Activated T-helper 9 cell treated with anti-CD3 and anti-CD28 coated beads, Interleukin-2, amount 50 U/mL, for 16 hours (primary cell): ENCODE data around the gene PRKCA.
A peak's percentile ranks its signal among the peaks of the same experiment; 100 is the strongest.

Experiments
- DNase-seq: peaks from one replicate; pipeline ENCODE4 v3.0.0-alpha.2; 2020; ENCODE audit warnings: low read depth

Gene PRKCA

DNA sequence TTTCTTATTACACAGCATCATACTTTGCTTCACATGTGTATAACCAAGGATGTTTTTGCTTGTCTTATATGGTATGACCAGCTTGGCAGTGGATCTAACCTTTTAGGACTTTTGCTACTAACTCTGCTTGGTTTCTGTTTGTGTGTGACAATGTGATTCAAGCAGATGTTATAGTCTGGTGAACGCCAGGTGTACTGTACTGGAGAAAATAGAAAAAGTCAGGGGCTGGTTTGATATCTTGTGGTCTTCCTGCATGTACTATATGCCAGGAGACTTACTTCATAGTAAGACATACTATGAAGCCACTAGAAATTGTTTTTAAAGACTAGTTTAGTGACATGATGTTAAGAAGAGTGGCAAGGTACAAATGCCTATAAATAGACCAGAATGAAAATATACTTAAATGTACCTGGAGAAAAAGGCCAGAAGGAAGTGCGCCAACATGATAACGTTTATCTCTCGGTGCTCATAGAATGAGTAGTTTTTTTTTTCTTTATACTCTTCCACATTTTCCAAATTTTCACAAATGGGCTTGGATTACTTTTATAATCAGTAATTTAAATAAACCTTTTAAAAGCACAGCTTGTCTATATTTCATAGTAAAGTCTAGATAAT is 112.3 kb downstream of the PRKCA start:
- DNase-seq, result no peak

DNA sequence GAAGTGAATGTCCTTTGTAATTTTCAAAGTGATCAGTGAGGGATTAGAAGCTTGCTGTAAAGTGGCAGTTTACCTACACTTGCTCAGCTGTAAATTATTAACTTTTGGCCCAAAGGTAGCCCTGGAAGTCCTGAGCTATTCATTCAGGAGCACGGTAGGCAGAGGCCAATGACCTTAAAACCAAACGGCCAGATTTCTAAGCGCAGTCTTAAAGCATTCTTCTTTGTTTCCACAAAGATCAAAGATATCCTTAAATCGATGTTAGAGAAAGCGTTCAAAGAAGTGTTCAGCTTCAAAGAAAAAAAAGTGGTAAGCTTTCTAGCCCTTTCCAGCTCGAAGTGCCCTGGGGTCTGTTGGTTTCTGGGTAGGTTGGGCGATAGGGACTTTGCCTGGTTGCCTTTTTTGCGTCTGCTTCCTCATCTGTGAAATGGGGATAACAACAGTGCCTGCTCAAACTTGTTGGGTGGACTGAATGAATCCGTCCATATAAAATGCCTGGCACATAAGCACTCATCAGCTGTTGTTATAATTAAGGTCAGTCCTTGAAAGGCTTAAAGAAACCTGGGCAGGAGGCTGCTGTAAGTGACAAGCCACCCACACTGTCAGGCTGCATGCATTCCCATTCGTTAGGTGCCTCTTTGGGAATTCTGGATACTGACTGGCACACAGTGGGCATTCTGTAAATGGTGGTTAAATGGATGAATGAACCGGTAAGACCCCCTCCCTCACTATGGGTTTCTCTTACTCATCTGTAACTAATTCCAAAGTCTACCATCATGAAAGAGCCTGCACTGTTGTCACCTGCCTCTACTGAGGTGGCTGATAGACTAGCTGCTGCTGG is 113.2 kb downstream of the PRKCA start:
- no peak for DNase-seq

DNA sequence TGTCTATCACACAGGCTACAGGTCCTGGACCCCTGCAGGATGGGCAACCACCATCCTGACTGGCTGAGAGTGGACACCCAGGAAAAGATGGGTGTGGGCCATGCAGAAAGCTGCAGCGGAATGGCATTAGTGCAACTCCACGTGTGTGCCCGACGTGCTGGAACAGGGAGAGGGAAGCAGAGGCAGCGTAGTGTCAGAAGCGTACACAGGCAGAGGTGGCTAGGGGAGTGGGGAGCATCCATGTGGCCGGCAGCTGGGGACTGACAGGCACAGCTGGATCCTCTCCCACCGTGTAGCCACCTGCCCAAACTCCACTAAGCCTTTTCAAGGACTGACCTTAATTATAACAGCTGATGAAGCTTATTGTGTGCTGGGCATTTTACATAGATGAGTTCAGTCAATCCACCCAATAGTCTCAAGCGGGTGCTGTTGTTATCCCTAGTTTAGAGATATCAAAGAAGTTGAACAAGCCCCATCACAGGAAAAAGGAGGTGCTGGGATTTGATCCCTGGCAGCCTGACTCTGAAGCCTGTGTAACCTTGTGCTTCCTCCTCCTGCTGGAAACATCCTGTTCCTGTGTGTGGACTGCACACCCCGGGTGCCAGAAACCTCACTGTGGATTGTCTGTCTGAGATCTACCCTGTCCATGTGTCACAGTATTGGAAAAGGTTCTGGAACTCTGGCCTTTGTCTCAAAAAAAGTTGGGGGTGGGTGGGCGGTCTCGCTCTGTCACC is 114.0 kb downstream of the PRKCA start:
- no peak for DNase-seq

DNA sequence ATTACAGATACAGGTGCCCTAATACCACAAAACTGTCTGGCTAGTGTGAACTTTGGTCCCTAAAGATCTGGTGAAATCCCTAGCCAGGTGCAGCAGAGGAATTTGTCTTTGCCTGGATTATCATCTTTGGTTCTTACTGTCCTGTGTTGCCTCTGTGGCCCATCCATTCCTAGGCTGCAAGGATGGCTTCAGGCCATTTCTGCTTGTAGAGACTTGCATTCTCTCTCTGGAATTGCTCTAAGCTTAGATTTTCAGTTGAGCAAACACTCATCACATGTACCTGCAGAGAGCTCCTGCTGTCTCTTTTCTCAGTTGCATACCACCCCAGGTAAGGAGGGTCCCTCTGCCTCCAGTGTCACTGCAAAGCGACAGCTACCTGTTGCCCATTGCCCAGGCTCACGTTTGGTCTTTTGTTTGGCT is 114.9 kb downstream of the PRKCA start:
- DNase-seq, result no peak

DNA sequence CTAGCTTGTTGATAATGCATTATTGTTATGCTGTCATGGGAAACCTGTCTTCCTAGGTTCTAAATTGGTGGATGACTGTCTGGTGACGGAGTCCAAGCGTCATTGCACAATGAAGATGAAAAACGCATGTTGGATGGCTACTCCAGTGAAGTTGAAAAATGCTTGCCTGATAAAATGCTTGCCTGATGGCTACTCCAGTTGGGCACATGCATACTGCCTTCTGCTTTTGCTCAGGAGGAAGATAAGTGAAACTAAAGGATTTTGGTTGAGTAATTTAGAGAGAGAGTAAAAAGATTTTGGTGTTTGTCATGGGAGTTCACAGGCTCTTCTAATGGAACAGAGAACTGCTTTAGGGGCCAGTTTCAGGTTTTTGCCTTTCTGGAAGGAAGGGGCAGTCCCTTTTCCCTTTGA is 118.6 kb downstream of the PRKCA start:
- DNase-seq, result no peak

DNA sequence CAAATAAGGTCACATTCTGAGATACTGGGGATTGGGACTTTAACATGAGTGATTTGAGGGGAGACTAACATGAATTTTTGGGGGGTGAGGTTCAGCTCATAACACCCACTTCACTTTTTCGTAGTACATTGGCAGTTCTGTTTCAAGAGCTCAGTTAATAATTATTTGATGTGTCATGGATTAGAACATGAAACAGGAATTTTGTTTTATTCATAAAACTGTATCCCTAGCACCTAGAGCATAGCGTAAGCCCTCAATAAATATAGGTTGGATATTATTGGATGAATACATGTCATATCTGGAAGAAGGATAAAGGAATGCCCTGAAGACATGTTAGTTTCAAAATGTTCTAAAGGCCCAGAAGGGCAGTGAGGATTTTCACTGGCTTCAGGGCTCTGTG is 119.8 kb downstream of the PRKCA start:
- no peak for DNase-seq

DNA sequence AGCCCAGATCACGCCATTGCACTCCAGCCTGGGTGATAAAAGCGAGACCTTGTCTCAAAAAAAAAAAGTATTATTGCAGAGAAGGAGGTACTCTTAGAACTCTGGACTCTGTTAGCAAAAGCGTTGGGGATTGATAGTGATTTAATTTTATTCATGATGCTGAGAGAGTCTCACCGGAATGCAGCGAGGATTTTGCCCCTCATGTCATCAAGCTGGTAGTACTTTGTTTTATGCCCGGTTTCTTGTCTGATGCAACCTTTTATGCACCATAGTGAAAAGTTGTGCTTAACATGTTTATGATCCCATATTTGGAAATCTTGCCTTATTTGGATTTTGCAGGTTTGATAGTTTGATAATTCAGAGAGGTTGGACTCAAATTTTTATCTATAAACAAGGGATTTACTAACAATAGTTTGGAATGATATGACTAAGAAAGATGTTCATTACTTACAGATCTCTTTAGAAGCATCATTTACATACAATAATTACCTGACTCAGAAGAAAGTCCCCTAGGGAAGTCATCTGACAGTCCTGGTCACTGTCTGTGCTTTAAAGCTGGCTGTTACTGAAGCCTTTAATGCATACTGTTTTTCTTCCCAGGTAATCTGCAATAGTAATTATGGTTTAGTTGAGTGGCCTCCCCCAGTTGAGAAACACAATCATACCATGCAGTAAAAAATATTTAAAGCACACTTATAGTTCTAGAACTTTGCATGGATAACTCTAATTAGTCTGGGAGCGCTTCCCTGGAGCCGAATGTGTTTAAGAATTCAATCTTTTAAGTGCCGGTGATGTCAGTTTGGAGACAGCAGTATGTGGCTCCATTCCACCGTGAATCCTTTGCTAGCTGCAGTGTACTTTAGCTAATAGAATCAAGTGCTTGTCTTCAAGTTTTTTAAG is 120.9 kb downstream of the PRKCA start:
- DNase-seq, result no peak

DNA sequence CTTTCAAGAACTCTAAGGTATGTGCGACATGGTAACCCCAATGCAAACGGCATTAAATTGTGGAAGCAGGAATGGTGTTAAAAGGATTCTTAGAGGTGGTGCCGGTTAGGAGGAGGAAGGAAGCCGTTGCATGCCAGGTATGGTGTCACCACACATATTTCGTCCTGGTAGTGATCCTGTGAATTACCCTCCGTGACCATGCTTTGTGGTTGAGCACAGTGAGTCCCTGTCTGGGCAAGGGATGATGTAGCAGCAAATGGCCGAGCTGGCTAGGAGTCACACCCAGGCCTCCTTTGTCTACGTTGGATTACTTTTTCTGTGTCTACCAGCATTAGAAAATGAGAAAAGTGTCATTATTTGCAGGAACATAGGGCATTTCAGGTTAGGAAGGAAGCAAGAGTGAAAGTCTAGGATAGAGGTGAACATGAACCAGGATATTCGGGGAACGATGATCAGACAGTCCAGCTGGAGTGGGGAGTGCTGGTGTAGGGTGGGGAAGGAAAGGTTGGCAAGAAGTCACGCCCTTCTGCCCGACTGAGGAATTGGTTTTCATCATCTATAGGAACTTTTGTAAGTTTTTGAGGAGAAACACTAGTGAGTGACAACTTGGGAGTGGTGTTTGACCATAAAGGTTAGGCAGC is 123.5 kb downstream of the PRKCA start:
- DNase-seq, result no peak

DNA sequence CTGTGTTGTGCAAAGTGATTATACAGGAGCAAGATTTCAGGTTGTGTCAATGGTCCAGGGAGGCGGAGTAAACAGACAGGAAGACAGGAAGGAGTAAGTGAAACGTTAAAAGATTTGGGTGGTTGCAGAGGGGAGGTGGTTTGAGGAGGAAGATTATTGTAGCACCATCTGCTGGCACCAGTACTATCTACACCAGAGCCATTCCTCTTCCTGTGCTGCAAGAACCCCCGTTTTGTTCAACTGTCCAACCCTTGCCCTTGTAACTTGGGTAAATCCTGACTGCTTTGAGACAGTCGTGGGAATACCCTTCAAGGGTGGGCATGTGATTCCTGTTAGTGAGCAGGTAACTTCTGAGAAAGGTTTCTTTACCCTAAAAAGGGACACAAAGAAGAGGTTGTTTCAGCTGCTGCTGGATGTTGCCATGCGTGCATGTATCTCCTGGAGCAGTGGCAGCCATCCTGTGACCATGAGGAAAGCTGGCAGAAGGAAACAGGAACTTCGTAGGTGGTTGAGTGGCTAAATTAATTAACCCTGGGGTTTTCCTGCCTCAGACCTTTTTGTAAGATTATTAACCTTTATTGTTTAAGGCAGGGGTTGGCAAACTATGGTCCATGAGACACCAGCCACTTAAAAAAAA is 124.1 kb downstream of the PRKCA start:
- DNase-seq, result peak; percentile 3

DNA sequence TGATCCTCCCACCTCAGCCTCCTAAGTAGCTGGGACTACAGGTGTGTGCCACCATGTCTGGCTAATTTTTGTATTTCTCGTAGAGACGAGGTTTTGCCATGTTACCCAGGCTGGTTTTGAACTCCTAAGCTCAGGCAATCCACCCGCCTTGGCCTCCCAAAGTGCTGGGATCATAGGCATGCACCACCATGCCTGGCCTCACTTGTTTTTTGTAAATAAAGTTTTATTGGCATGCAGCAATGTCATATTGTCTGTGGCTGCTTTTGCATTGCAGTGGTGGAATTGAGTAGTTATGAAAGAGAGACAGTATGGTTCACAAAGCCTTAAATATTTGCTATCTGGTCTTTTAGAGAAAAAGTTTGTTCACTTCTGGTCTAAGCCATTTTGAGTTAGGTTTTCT is 124.7 kb downstream of the PRKCA start:
- no peak for DNase-seq

DNA sequence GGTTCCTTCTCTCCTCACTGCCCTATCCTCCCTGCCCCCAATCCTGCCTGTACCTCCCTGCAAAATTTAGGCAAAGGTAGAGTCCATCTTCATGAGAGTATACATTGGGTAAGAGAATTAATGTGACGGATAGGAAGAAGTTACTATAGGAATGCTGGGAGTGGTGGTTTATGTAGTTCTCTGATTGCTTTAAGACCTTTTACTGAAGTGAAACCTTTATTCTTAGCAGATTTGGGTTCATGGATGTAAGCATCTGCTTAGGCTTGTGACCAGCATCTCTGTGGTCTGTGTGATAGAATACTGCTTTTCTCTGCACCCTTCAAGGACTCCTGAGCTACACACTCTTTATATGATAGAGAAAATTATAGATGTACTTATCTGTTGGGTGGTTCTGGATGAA is 127.3 kb downstream of the PRKCA start:
- no peak for DNase-seq

DNA sequence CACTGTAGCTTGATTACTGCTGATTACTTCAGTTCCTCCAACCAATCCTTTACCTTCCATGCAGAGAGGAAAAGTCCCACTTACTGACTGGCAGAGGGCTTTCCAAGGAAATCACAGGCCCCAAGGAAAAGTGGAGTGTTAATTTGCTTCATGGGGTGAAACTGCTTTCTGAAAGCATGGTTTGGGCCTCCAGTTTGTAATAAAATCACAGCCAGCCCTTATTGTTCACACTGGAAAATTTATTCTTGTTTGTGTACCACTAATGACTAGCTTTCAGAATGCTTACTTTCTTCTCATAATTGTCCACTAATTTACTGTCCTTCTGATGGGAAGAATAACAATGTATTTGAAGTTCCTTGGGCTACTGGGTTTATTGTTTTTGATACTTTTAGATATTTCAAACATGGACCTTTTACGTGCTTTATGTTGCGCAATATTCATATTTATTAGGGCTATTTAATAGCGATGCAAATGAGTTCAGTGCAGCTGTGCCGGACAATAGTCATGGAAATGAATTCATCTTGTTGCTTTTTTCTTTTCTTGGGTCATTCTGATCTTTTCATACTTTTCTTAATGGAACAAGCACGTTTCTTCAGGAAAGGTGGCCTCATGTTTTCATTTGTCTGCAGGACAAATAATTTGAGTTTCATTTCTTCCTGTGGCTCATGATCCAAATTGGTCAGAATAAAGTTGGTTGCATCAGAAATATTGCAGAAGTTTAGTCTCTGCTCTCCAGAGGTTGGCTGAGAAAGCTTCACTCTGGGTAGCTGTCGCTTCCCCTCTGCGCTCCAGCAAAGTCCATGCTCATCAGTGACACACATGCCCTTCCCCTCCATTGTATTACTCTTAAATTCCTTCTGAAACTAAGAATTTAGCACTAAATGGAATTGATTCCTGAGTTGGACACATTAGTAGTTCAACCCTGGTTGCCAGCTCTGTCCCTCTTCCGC is 128.7 kb downstream of the PRKCA start:
- no peak for DNase-seq

DNA sequence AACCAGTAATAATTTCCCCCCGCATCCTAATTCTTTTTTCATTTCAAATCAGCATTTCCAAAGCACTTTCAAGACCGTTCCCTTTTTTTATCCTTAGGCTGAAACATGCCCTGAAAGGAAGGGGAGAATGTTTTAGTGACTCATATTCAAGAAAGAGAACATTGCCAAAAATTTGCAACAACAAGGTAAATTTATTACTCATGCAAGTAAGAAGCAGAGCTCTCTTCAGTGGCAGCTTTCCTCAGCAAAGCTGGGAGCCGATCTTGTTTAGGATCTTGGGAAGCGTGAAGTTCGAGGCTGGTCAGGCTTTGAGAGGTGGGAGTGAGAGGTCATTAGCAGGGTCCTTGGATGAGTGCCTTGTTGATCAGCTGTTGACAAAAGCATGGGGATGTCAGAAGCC is 129.5 kb downstream of the PRKCA start:
- no peak for DNase-seq

DNA sequence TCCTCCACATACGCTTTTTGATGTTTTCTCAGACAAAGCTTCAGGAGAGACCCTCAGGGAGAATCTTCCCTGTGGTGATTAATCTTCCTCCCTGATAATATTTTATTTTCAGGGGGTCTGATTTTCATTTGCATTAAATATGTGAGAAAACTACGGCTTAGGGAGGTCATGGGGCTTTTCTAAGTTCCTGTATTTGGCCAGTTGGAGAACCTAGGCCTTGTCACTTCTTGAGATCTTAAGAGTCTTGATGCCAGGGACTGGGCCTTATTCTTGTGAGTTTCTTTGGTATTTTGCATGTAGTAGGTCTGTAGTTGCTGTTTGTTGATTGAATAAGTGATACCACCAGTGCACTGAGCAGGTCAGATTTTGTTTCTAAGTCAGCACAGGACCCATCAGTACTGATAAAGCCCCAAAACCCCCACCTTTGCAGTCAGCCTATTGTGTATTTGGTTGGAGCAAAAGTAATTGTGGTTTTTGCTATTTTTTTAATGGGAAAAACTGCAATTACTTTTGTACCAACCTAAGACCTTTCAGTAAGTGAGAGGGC is 130.1 kb downstream of the PRKCA start:
- DNase-seq, result no peak

DNA sequence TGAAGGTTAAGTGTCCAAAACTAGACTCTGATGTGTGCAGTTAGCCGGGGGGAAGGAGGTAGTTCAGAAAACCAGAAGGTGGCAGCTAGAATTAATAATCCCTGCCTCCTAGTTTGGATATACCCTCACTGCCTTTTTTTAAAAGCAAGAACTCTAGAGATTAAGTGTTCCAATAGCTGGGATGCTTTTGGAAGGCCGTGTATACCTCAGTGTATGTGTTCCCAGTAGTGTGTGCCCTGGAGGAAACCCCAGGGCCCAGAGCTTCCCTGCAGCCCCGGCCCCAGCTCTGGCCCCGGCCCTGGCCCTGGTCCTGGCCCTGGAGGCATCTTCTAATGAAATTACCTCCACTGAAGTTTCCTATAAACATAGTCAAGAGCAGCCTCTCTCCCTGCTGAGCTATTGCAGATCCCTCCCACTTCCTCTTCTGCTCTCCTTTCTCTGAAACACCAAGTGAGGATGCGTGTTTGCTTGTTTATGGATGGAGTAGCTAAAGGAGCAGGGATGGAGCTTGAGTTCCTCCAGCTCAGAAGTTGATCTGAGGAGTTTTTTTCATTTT is 130.7 kb downstream of the PRKCA start:
- no peak for DNase-seq

DNA sequence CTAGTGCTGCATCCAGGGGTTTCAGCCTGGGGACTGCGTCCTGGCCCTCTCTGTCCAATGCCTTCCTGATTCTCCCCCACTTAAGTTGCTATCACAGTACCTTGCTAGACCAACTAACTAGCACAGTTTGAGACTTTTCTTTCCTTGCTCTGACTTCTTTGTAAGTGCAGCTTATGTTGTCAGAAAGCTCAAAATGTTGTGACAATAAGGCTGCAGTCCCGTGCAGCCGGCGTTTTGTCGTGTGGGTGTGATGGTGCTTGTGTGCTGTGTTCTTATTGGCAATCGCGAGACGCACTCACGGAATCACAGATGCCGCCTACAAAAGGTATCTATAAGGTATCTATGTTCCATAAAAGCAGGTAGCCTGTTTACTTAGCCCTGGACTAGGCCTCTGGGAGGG is 132.8 kb downstream of the PRKCA start:
- DNase-seq, result no peak

DNA sequence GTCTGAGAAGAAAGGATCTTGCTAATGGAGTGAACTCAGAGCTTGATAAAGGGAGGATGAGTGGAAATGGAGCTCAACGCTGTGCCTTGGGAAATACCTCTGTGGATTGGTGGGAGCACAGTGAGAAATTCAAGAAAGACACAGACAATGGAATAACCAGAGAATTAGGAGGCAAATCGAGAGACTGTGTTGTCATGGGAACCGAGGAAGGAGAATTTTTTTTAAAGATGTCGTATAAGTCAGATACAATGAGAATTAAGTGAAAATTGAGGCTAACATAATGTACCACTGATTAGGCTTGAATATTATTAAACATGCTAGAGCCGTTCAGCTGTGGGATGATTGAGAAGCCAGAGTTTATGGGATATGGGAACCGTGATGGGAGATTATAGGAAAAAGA is 134.2 kb downstream of the PRKCA start:
- no peak for DNase-seq

DNA sequence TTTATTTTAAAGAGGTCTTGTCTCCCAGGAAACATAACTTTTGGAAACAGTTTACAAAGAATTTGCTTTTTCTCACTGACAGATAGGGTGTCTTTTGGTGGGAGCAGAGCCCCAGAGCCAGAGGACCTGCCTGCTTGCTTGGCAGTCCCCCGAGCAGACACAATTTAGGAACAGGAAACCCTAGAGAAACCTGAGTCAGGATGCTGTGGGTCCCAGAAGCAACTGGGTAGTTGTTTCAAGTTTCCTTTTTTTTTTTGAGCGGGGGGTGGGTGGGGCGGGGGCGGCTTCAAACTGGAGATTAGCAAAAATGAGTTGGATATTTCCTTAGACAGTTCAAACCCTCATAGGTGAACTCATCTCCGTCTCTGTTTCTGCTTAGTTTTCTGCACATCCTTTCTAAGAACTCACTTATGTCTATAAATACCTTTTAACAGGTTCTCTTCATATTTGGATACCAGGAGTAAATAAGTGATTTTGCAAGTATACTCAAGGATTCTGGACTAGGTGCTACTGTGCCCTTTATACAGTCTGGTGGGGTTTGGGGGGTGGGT is 135.1 kb downstream of the PRKCA start:
- no peak for DNase-seq

DNA sequence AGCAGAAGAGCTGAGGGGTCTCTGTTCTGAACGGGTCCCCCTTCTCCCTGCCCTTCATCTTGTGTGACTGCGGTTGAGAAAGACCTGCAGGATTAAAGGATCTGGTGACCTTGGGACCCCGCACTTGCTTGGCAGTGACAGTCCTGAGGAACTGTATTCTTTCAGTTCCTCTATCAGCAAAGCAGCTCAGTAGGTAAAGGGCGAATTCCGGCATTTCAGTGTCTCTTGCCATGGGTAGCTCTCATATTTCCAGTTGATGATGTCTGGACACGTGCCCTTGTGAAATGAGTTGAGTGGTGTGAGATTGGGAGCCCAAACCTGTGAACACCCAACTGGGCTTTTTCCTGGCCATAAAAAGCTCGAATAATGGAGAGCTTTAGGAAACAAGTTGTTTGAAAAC is 135.7 kb downstream of the PRKCA start:
- DNase-seq, result no peak
